Left cardiac atrium (tissue), 4 donors: ENCODE data around the gene SPCS2. TPM values are rescaled to one million over a fixed set of nuclear protein-coding genes. Genes with fewer than 3 reads are reported as not detected.

Experiments used
- ATAC-seq, 2 donors: fragments of 200-7000 bp; cut with Tn5 transposase; one replicate each; pipeline ENCODE4 v1.9.1; 2020; ENCODE audit warnings: mild to moderate bottlenecking in 2 of 2, moderate library complexity in 2 of 2
- DNase-seq: peaks from one replicate; pipeline ENCODE4 v3.0.0-alpha.2; 2020
- intact Hi-C, 2 donors: fragments of 100-400 bp; cut with DNase I; formaldehyde crosslinking; loops; one replicate each; pipeline versions ENCODE4 v1.14.1 to v1.15.1; 2022 to 2023
- long read RNA-seq: library from polyadenylated mRNA; unstranded; transcript quantifications from one replicate; pipeline ENCODE4 v2.0.0, GENCODE V29; 2021
- total RNA-seq, 2 donors: library from RNA; stranded (reverse); fragmentation: NEBNext Ultra II Directional; extraction: Animal tissue kit (Norgen Biotek cat#: 25700); gene quantifications; one replicate each; pipeline ENCODE4 v1.2.1, GENCODE V29; 2021
- donor health status: DM: no; HTN: yes; CAD: no.
- donor health status: DM: no; HTN: yes; CAD: no; lungs with severe emphysema.
- donor health status: DM: yes; HTN: yes; CAD: no.
- donor health status: Dilated cardiomyopathy.

The SPCS2 gene
- 100 to 1,000 TPM; 124 to 141 TPM for total RNA-seq
- long read RNA-seq, partial matches to known transcripts, result 1 of 4 reads
- long read RNA-seq, other reads (novel, unspliced or antisense), result 2 of 4 reads

DNA sequence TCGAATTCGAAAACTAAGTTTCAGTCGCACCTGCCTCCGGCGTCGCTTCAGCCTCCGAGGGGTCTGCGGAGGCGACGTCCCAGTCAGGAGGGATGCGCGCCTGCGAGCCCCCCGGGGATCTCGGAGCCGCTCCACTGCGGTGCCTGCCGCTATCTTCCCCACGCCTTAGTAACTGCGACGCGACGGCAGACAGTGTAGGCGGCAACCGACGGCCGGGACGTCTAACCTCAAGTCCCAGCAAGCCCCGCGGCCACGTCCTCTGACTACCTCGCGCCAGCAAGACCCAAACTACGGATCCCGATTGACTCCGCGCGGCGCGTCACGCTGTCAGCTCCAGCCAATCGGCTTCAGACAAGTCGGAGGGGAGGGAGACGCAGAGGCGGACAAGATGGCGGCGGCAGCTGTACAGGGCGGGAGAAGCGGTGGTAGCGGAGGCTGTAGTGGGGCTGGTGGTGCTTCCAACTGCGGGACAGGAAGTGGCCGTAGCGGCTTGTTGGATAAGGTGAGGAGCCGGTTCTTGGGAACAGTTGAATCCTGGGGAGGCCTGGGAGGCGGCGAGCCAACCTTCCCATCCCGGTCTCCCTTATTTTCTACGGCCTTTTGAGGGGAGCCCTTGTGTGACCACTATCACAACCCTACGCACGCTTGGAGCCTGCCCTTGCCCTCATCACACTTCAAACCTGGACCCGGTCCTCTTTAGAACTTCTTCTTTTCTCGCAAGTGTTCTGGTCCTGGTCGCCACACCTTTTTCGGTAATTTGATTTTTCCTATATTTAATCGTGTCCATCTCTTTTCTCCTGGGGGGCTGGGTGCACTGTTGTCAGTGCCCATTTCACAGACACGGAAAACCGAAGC is at the start of gene SPCS2, which contains the start of gene XRRA1:
SPCS2 (plus strand) TSS at position 369 of the 855 bp plus-strand sequence; CDS start at position 389, 20 bp downstream.
XRRA1 (minus strand) TSS at position 194 of the 855 bp plus-strand sequence. CDS start 8,213 bp downstream, outside the sequence.
- peak; percentile 100 for DNase-seq
- intact Hi-C loops, result no loop called here
- peak; percentile 99 to 100 for ATAC-seq

DNA sequence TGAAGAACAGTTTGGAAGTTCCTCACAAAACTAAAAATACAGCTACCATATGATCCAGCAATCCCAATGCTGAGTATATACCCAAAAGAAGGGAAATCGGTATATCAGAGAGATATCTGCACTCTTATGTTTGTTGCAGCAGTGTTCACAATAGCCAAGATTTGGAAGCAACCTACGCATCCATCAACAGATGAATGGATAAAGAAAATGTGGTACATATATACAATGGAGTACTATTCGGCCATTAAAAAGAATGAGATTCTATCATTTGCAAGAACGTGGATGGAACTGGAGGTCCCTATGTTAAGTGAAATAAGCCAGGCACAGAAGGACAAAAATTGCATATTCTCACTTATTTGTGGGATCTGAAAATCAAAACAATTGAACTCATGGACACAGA is 46.7 kb upstream of the SPCS2 start:
- ATAC-seq (no peak), DNase-seq (no peak)
- intact Hi-C loops, result no loop called here

DNA sequence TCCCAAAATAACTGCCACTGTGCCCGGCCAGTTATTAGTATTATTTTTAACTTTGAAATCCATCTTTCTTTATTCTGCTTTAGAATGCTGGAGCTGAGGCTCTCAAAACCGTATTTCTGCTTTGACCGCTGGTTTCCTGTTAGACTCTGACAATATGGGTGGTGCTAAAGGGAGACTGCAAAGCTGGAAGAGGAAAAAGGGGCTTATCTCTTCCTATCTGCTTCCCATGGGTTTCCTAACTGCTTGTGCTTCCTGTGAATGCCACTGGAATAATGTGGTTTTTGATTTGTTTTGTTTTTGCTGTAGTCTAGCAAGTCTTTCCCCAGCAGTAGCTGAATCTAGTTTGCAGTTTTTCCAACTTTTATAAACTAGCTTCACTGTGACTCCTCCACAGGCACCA is 43.7 kb upstream of the SPCS2 start:
- intact Hi-C loops, result no loop called here
- peak in 1 of 2 donors; percentile 41 for ATAC-seq
- DNase-seq, result no peak

DNA sequence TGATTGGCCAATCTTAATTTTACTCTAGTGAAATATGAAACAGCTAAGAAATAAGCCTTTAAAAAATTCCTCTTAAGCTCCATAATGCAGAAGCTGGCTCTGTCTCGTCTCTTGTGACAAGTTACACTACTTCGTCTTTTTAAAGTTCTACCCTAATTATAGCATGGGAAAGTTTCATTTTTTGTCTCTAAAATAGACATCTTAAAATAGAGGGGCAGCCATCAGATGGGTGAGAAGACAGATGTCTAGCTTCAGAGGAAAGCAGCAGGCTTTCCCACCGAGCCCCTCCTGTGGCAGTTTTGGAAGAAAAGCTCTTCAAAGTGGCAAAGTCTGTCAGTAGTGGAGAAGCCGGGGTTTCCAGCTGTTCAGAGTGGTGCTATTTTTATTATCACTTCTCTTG is 39.7 kb upstream of the SPCS2 start:
- no peak for DNase-seq
- intact Hi-C loops, result no loop called here

DNA sequence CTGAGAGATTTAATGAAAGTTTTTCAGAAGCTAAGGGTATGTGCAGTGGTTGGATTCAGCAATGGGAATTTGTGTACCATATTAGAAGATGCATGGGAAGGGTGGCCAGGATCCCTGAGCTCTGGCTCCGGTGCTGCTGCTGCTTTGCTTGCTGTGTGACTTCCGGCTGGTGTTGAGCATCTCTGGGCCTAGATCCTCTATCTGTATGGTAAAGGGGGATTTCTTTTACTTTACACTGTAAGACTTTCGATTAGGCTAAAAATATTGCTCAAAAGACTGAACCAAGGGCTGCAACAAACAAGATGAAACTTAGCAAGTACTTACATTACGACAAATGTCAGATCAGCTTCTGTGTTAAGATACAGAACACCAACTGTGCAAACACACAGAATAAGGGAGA is 39.3 kb upstream of the SPCS2 start:
- no peak for DNase-seq
- no peak for ATAC-seq
- intact Hi-C loops, result no loop called here

More for the DNA sequence above, 39.7 kb upstream of the SPCS2 start:
- no peak for ATAC-seq

DNA sequence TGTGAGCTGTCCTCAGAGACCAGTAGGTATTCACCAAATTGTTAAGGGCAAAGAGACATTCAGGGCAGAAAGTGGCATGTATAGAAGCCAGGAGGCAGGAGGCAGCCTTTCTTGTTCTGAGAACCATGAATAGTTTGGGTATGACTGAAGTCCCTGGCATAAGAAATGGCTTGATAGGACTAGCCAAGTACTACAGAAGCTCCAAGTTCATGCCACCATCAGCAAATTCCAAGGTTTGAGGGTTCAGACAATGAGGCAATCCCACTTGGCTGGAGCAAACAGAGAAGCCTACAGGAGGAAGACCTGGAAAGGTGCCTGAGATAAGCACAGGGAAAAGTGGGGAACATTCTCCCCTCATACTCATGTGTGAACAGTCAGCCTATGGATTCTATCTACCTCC is 25.9 kb upstream of the SPCS2 start:
- no peak for ATAC-seq
- intact Hi-C loops, result loop anchor here in 1 of 2 donors (10.0 kb wide), 1 partner anchor 322 kb away; the partner anchor contains the start of gene TPBGL
- DNase-seq, result no peak

DNA sequence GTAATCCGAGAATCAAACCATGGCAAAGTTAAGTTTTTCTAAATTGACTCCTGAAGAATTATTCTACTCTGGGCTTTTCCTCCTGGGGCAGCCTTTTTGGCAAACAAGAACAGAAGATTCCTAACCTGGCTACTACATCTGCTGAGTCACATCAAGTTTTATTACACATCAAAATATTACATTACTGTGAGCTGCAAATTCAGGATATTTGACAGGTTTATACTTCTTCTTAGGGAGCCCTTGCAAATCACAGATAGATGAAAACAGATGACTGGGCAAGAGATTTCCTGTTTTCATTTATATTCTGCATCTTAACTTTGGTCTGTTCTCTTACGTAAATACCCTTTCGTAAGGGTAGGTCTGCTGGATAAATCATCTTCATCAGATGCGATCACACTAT is 23.8 kb upstream of the SPCS2 start:
- intact Hi-C loops, result loop anchor here in 1 of 2 donors (10.0 kb wide), 1 partner anchor 320 kb away; the partner anchor contains the start of gene TPBGL
- no peak for ATAC-seq
- DNase-seq, result no peak

DNA sequence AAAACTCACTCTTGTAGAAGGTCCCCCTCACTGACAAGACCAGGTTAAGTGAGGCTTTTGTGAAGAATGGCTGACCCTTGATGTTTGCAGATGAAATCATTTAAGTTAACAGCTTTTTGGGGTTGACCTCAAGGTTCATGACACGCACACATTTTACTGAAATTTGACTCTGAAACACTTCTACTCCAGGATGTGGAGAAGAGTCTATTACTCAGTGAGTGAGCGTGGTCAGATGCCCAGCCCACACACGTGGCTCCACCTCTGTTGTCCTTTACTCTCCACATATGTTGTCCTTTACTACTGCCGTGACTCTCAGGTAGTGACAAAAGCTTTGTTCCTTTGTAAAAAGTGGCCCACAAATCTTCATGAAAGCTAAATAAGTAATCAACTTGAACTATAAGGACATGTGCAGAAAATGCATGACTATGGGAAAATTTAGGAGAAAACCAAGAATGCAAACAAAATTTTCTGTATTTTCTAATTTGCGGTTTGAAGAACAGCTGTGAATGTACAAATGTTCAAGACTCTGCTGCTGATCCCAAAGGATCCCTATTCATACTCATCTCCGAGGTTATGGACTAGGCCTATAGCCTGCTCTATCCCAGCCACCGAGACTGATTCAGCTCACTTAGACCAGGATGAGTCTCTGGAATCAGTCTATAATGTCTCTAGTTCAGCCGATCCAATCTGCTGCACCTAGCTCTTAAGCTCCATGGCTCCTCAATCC is 22.6 kb upstream of the SPCS2 start:
- intact Hi-C loops, result loop anchor here in 1 of 2 donors (10.0 kb wide), 1 partner anchor 318 kb away; the partner anchor contains the start of gene TPBGL
- DNase-seq, result no peak
- no peak for ATAC-seq

DNA sequence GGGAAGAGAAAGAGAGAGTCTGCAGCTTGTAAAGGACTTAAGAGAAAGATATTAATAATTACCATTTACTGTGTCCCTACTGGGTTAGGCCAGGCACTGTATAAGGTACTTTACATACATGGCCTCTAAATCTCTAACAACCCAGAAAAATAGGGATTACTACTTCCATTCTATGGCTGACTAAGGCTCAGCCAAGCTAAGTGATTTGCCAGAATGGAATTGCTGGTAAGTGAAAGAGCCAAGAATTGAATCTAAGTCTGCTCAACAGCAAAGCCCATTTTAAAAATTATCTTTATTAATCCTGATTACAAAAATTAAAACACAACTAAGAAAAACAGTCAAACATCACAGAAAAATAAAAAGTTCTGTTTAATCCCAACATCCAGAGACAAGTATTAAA is 21.6 kb upstream of the SPCS2 start:
- ATAC-seq, result no peak
- DNase-seq, result no peak
- intact Hi-C loops, result loop anchor here in 1 of 2 donors (10.0 kb wide), 1 partner anchor 317 kb away; the partner anchor contains the start of gene TPBGL

DNA sequence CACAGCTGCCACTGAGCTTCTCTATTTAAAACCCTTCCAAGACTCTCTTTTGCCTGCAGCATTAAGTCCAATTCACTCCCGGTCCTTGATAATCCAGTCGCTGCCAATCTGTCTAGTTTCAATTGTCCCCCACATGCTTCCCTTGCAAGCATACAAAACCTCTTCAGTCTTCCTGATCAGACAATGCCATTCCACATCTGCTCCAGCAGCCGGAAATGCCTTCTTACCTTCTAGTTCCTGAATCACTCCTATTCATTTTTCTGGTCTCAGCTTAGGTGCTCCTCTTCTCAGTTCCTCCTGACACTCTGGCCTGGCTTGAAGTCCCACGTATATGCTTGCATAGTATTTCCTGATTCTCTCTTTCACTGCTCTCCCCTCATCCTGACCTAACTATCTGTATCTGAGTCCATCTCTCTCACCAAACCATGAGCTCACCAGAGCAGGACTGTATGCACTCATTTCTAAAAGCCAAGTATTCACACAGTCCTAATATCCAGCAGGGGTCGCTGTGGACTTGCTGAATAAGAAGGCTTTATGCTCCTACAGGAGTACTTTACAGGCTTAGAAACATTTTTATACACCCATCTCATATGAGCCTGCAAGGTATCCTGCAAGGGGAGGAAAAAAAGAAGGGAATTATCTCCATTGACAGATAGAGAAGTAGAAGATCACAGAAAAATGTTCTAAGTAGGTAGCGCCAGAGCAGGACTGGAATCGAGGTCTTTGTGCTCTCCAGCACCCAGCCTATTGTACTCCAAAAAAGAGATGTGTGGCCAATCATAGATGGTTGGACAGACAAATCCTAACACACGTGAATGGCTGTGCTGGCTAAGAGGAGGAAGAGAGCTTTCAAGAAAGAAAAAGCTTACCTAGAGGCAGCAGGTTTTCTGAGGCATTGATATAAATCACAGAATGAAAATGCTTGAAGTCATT is 19.4 kb upstream of the SPCS2 start:
- ATAC-seq (peak; percentile 84 to 87), DNase-seq (peak; percentile 63)
- intact Hi-C loops, result loop anchor here (1.0 to 10.0 kb wide), 4 partner anchors 103 to 315 kb away; partner anchors contain the start of gene TPBGL (in 2 of the 2)

DNA sequence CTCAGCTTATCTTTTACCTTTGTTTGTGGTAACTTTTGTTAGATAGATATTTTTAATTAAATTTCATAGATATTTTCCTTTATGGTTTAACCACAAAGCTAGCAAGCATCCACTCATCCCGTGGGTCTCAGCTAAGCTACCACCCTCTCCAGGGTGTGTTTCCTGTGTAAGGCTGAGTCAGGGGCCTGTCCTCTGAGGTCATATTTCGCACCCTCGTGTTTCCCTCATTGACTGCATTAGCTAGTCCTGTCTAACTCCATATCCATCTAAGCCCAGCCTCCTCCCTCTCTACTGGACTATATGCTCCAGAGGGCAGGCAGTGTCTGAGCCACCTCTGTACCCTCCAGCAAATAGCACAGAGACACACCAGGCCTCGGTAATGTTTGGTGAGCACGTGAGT is 16.9 kb upstream of the SPCS2 start:
- DNase-seq (no peak), ATAC-seq (no peak)

DNA sequence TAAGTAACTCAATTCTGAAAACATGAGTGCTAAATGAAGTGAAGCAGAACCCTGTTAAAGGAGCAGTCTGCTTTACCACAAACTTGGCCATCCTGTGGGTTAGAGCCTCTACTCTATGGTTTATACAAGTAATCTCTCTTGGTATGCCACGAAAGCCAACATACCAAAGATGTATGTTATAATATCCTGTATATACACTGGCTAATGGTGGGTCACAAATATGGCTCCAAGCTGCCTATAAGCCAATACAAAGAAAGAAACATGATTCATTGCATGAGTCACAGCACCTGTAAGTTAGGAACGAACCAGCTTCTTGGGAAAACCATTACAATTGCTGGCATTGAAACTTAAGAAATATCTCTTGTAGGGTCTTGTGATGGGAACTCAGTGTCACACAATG is 16.3 kb upstream of the SPCS2 start:
- intact Hi-C loops, result loop anchor here in 1 of 2 donors (5.0 kb wide), 2 partner anchors 100 to 310 kb away; partner anchors contain the start of gene TPBGL
- DNase-seq (no peak), ATAC-seq (no peak)

More for the DNA sequence above, 16.9 kb upstream of the SPCS2 start:
- intact Hi-C loops, result loop anchor here in 1 of 2 donors (5.0 kb wide), 2 partner anchors 100 to 310 kb away; partner anchors contain the start of gene TPBGL

DNA sequence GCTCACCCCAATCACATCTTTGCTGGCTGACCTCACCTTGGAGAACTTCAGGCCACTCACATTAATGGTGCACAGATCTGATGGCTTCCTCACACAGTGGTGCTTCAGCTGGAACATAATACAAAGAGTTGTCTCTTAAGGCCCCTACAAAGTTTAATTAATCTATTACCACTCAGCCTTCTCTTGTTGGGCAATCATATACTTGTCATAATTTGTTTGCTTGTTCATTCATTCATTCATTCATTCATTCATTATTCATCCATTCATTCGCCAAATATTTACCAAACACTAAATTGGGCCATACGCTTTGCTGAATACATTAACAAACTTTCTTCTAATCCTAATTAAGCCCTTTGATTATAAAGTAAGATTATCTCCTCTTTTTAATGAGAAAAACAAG is 15.3 kb upstream of the SPCS2 start:
- intact Hi-C loops, result loop anchor here in 1 of 2 donors (5.0 kb wide), 2 partner anchors 99 to 309 kb away; partner anchors contain the start of gene TPBGL
- DNase-seq (no peak), ATAC-seq (no peak)

DNA sequence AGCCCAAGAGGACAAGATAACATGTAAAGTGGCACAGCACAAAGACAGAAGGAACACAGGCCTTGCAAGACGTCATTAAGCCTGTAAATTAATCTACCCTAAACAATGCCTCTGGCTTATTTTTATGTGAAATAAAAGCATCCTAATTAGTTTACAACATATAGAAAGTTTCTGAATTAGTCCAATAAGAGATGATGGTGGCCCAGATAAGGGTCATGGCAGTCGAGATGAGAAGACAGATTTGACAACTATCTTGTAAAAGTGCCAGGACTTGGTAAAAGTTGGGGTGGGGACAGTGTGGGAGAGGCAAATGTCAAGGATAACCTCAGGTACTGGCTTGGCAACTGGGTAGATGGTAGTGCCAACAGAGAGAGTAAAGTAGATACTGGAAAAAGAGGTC is 13.8 kb upstream of the SPCS2 start:
- ATAC-seq, result no peak
- intact Hi-C loops, result no loop called here
- no peak for DNase-seq

DNA sequence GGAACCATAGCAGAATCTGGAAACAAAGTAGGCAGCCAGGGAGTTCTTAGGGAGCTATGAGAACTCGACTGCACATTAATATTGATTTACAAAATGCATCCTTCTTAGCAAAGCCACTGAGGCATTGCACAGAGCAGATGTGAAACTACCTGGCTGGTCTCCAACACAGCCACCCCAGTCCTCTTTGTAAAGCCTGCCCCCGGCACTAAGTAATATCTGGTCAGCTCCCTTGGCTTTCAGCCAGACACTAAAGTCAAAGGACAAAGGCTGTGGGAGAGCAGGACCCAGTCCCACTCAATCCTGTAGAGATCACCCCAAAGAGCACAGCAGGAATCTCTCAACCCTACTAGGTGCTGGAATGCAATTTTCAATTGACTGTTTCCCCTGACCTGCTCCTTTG is 13.0 kb upstream of the SPCS2 start:
- no peak for DNase-seq
- ATAC-seq, result no peak
- intact Hi-C loops, result no loop called here

DNA sequence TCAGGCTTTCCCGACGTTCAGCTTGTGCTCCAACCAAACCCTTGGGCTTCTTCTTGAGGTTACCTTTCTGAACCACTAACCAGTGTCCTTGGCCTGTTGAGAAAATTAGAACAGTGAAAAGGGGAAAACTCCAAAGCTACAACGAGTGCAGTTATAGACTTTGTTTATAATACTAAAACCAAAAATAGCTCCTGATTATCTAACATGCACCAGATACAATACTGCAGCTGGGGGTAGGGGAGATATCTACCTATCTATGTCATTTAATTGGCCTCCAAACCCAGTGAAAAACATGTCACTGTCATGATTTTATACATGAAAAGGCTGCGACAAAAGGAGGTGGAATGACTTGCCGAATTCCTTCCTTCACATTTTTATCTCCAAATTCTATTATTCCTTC is 12.1 kb upstream of the SPCS2 start:
- intact Hi-C loops, result no loop called here
- ATAC-seq (no peak), DNase-seq (no peak)

DNA sequence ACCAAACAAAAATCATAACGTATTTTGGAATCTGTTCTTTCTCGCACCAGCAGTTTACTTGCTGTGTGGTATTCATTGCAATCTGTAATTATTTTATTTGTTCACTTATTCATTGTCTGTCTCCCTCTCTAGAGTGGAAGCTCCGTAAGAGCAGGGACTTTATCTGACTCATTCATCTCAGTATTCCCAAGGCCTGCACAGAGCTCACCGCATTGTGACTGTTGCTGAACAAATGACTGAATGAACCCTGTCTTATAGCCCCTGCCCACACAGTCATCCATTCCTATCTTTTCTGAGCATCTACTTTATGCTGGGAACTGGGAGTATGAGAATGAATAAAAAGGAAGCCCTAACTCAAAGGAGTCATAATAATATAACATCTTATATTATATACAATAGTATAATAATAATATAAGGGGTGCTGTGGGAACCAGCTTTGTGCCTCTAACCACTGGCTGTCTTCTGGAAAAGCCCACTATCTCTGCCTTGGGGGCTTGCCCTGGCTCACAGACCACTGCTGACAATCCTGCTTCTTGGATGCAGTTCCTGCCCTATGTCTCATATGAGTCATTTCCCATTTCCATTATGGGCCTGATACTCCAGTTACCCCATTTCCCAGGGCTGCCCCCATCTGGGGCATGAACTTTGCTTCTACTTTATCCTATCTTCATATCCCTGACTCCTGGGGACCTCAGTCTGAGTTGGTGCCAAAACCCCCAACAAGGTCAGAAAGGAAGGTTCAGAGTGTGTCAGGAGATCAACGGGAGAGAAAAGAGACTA is 11.2 kb upstream of the SPCS2 start:
- ATAC-seq (no peak), DNase-seq (no peak)
- intact Hi-C loops, result no loop called here

DNA sequence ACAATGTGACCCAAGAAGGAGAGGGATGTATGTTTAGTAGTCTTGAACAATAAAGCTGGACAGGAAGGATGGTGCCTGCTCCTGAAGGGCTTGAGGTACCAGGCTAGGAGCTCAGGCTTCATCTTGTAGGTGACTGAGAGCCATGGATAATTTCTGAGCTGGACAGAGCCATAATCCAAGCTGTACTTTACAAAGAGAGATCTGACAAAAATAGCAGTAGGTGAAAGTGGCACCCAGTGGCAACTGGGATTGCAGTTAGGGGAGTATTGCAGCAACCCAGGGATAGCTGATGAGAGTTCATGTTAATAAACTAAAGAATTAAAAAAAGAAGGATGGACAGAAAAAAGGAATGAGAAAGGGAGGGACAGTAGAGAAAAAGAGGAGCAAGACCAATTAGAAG is 7.6 kb upstream of the SPCS2 start:
- no peak for ATAC-seq
- intact Hi-C loops, result no loop called here

More for the DNA sequence above, 7.6 kb upstream of the SPCS2 start:
- no peak for DNase-seq
